Measurements from ENCODE around the gene LTO1. TPM values are rescaled to one million over a fixed set of nuclear protein-coding genes. Genes with fewer than 3 reads are reported as not detected.
A peak's percentile ranks its signal among the peaks of the same experiment; 100 is the strongest.

LTO1 gene
- total and polyA plus RNA-seq, 2 experiments from 2014 or later = 20.1 to 23.3 TPM

- no peak for TF ChIP-seq ETS1 (IDR thresholded peaks at IDR 0.05)
- TF ChIP-seq, protein P1, sequence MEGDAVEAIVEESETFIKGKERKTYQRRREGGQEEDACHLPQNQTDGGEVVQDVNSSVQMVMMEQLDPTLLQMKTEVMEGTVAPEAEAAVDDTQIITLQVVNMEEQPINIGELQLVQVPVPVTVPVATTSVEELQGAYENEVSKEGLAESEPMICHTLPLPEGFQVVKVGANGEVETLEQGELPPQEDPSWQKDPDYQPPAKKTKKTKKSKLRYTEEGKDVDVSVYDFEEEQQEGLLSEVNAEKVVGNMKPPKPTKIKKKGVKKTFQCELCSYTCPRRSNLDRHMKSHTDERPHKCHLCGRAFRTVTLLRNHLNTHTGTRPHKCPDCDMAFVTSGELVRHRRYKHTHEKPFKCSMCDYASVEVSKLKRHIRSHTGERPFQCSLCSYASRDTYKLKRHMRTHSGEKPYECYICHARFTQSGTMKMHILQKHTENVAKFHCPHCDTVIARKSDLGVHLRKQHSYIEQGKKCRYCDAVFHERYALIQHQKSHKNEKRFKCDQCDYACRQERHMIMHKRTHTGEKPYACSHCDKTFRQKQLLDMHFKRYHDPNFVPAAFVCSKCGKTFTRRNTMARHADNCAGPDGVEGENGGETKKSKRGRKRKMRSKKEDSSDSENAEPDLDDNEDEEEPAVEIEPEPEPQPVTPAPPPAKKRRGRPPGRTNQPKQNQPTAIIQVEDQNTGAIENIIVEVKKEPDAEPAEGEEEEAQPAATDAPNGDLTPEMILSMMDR (conservative IDR thresholded peaks at IDR 0.05; ENCODE audit: low read depth in 2 of 2) = no peak
- TF ChIP-seq, protein P2, sequence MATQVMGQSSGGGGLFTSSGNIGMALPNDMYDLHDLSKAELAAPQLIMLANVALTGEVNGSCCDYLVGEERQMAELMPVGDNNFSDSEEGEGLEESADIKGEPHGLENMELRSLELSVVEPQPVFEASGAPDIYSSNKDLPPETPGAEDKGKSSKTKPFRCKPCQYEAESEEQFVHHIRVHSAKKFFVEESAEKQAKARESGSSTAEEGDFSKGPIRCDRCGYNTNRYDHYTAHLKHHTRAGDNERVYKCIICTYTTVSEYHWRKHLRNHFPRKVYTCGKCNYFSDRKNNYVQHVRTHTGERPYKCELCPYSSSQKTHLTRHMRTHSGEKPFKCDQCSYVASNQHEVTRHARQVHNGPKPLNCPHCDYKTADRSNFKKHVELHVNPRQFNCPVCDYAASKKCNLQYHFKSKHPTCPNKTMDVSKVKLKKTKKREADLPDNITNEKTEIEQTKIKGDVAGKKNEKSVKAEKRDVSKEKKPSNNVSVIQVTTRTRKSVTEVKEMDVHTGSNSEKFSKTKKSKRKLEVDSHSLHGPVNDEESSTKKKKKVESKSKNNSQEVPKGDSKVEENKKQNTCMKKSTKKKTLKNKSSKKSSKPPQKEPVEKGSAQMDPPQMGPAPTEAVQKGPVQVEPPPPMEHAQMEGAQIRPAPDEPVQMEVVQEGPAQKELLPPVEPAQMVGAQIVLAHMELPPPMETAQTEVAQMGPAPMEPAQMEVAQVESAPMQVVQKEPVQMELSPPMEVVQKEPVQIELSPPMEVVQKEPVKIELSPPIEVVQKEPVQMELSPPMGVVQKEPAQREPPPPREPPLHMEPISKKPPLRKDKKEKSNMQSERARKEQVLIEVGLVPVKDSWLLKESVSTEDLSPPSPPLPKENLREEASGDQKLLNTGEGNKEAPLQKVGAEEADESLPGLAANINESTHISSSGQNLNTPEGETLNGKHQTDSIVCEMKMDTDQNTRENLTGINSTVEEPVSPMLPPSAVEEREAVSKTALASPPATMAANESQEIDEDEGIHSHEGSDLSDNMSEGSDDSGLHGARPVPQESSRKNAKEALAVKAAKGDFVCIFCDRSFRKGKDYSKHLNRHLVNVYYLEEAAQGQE (IDR thresholded peaks at IDR 0.05; ENCODE audit: unreplicated experiment) = no peak
- TF ChIP-seq ZNF331 (CRISPR knock-in tag; IDR thresholded peaks at IDR 0.05; ENCODE audit: low read depth) = no peak
- TF ChIP-seq, protein P3, sequence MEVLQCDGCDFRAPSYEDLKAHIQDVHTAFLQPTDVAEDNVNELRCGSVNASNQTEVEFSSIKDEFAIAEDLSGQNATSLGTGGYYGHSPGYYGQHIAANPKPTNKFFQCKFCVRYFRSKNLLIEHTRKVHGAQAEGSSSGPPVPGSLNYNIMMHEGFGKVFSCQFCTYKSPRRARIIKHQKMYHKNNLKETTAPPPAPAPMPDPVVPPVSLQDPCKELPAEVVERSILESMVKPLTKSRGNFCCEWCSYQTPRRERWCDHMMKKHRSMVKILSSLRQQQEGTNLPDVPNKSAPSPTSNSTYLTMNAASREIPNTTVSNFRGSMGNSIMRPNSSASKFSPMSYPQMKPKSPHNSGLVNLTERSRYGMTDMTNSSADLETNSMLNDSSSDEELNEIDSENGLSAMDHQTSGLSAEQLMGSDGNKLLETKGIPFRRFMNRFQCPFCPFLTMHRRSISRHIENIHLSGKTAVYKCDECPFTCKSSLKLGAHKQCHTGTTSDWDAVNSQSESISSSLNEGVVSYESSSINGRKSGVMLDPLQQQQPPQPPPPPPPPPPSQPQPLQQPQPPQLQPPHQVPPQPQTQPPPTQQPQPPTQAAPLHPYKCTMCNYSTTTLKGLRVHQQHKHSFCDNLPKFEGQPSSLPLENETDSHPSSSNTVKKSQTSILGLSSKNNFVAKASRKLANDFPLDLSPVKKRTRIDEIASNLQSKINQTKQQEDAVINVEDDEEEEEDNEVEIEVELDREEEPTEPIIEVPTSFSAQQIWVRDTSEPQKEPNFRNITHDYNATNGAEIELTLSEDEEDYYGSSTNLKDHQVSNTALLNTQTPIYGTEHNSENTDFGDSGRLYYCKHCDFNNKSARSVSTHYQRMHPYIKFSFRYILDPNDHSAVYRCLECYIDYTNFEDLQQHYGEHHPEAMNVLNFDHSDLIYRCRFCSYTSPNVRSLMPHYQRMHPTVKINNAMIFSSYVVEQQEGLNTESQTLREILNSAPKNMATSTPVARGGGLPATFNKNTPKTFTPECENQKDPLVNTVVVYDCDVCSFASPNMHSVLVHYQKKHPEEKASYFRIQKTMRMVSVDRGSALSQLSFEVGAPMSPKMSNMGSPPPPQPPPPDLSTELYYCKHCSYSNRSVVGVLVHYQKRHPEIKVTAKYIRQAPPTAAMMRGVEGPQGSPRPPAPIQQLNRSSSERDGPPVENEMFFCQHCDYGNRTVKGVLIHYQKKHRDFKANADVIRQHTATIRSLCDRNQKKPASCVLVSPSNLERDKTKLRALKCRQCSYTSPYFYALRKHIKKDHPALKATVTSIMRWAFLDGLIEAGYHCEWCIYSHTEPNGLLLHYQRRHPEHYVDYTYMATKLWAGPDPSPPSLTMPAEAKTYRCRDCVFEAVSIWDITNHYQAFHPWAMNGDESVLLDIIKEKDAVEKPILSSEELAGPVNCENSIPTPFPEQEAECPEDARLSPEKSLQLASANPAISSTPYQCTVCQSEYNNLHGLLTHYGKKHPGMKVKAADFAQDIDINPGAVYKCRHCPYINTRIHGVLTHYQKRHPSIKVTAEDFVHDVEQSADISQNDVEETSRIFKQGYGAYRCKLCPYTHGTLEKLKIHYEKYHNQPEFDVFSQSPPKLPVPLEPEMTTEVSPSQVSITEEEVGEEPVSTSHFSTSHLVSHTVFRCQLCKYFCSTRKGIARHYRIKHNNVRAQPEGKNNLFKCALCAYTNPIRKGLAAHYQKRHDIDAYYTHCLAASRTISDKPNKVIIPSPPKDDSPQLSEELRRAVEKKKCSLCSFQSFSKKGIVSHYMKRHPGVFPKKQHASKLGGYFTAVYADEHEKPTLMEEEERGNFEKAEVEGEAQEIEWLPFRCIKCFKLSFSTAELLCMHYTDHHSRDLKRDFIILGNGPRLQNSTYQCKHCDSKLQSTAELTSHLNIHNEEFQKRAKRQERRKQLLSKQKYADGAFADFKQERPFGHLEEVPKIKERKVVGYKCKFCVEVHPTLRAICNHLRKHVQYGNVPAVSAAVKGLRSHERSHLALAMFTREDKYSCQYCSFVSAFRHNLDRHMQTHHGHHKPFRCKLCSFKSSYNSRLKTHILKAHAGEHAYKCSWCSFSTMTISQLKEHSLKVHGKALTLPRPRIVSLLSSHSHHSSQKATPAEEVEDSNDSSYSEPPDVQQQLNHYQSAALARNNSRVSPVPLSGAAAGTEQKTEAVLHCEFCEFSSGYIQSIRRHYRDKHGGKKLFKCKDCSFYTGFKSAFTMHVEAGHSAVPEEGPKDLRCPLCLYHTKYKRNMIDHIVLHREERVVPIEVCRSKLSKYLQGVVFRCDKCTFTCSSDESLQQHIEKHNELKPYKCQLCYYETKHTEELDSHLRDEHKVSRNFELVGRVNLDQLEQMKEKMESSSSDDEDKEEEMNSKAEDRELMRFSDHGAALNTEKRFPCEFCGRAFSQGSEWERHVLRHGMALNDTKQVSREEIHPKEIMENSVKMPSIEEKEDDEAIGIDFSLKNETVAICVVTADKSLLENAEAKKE (CRISPR knock-in tag; IDR thresholded peaks at IDR 0.05) = no peak
- no peak for TF ChIP-seq POLR2AphosphoS5 (IDR thresholded peaks at IDR 0.05; ENCODE audit: low read depth)
- TF ChIP-seq CREB1 (CRISPR knock-in tag; IDR thresholded peaks at IDR 0.05; ENCODE audit: low read depth) = no peak
- TF ChIP-seq ZNF114 (CRISPR knock-in tag; IDR thresholded peaks at IDR 0.05) = no peak
- TF ChIP-seq STAT1 (IDR thresholded peaks at IDR 0.05; ENCODE audit: unreplicated experiment) = no peak
- TF ChIP-seq EZH2phosphoT487 (IDR thresholded peaks at IDR 0.05; ENCODE audit: unreplicated experiment) = no peak
- TF ChIP-seq EZH2 (IDR thresholded peaks at IDR 0.05; ENCODE audit: low read depth, unreplicated experiment) = no peak
- no peak for TF ChIP-seq NANOG (IDR thresholded peaks at IDR 0.05; ENCODE audit: borderline replicate concordance)
- no peak for TF ChIP-seq JUNB (IDR thresholded peaks at IDR 0.05; ENCODE audit: unreplicated experiment)
- ATAC-seq = no peak
- peaks cover 36% of the 10 kb centered on the region for H3K4me1 Mint-ChIP-seq
- H3K36me3 Mint-ChIP-seq (ENCODE audit: low read depth) = peaks cover under 1% of the 10 kb centered on the region; the same call in 1 of the 3 replicates
- H3K27me3 Mint-ChIP-seq (ENCODE audit: insufficient read depth, low read depth, poor library complexity) = peaks cover 27% of the 10 kb centered on the region
- H3K27ac ChIP-seq (ENCODE audit: low read depth) = no peak overlapping the region
- H3K9me3 Mint-ChIP-seq = no peaks in the 10 kb centered on the region
- no peaks in the 10 kb centered on the region for H3K9me2 ChIP-seq (ENCODE audit: insufficient read depth)
- peaks cover 21% of the 10 kb centered on the region for H3K27me3 ChIP-seq (ENCODE audit: insufficient read depth)
- H3K27ac Mint-ChIP-seq = no peak overlapping the region
- H3K79me2 ChIP-seq (replicated peaks; ENCODE audit: insufficient read depth) = peaks cover 10% of the 10 kb centered on the region
- no peak overlapping the region for H2AFZ ChIP-seq
- H3K4me3 ChIP-seq = peak overlapping the region; percentile 85; the same call in 1 of the 2 replicates
- no peaks in the 10 kb centered on the region for H3K36me3 ChIP-seq (ENCODE audit: insufficient read depth)
- no peaks in the 10 kb centered on the region for H4K20me1 ChIP-seq (replicated peaks; ENCODE audit: insufficient read depth)
- peak overlapping the region; percentile 84; the same call in 2 of the 3 replicates for H3K4me3 Mint-ChIP-seq
- peak overlapping the region; percentile 86 for H3K4me2 ChIP-seq
- DNase-seq (ENCODE audit: low spot score) = no peak
- peaks cover 12% of the 10 kb centered on the region for H3F3A ChIP-seq (replicated peaks; ENCODE audit: low read depth)
- peaks cover 55% of the 10 kb centered on the region for H3K4me1 ChIP-seq (ENCODE audit: insufficient read depth)
Measured at GRCh38 chr11:69705901-69706787, 31.0 kb upstream of the LTO1 start.

All from GM23338 (cell line).